ENCODE measurements around the gene OR11A1.

GRCh38 chr6:29494131-29494530, 37.3 kb upstream of the OR11A1 start:
- TF ChIP-seq POLR2AphosphoS5 (IDR thresholded peaks at IDR 0.05; ENCODE audit: low read depth) = no peak
- no peak for TF ChIP-seq CTCF (conservative IDR thresholded peaks at IDR 0.05; ENCODE audit: low read depth in 2 of 2)
- TF ChIP-seq JUNB (IDR thresholded peaks at IDR 0.05; ENCODE audit: unreplicated experiment) = no peak
- TF ChIP-seq ZNF331 (CRISPR knock-in tag; IDR thresholded peaks at IDR 0.05; ENCODE audit: low read depth) = no peak
- TF ChIP-seq EZH2 (IDR thresholded peaks at IDR 0.05; ENCODE audit: low read depth, unreplicated experiment) = no peak
- TF ChIP-seq REST (IDR thresholded peaks at IDR 0.05; ENCODE audit: unreplicated experiment) = no peak
- TF ChIP-seq CREB1 (CRISPR knock-in tag; IDR thresholded peaks at IDR 0.05; ENCODE audit: low read depth) = no peak
- no peak for TF ChIP-seq ETS1 (IDR thresholded peaks at IDR 0.05)
- no peak for TF ChIP-seq EZH2phosphoT487 (IDR thresholded peaks at IDR 0.05; ENCODE audit: unreplicated experiment)
- TF ChIP-seq ZNF114 (CRISPR knock-in tag; IDR thresholded peaks at IDR 0.05) = no peak

Data from GM23338 (cell line).